PC-9 (cell line): ENCODE measurements around the gene TEX54. TPM values are rescaled to one million over a fixed set of nuclear protein-coding genes. Genes with fewer than 3 reads are reported as not detected.
A peak's percentile ranks its signal among the peaks of the same experiment; 100 is the strongest.

Experiments used
- Bru-seq: library from RNA; stranded (reverse); fragments of 400-500 nt; gene quantifications from one replicate; lab custom pipeline; 2021; lab: Mats Ljungman, UMichigan
- BruChase-seq, 2 experiments: library from RNA; stranded (reverse); fragments of 400-500 nt; gene quantifications; one replicate each; lab custom pipeline; 2021; lab: Mats Ljungman, UMichigan
- BruUV-seq: library from RNA; stranded (reverse); fragments of 400-500 nt; replicated peaks from 2 replicates; lab custom pipeline; 2021; lab: Mats Ljungman, UMichigan
- CTCF ChIA-PET: fragments of 300-600 bp; sonication (Branson Sonifier 250); formaldehyde crosslinking; loops from one replicate; lab custom pipeline; 2022; ENCODE audit warnings: antibody characterized with exemption; lab: Charles Lee
- POLR2A ChIA-PET: fragments of 300-600 bp; sonication (Branson Sonifier 250); formaldehyde crosslinking; loops from one replicate; lab custom pipeline; 2022; ENCODE audit warnings: antibody characterized with exemption; ENCODE audit not compliant: unreplicated experiment; lab: Charles Lee
- DNase-seq, 2 experiments: peaks; one replicate each; pipeline versions ENCODE4 v3.0.0 to v3.0.0-alpha.2; 2015 to 2022; ENCODE audit warnings: mixed read lengths in 1 of 2
- H2AFZ ChIP-seq: fragments of 200-600 bp; sonication (generic); 2 replicates; pipeline ENCODE4 v1.8.1; 2017; ENCODE audit warnings: antibody characterized with exemption
- H3F3A ChIP-seq: fragments of 200-600 bp; sonication (generic); 2 replicates; pipeline ENCODE4 v1.8.1; 2017; ENCODE audit warnings: antibody characterized with exemption, mild to moderate bottlenecking, low read depth; ENCODE audit not compliant: insufficient read depth
- H3K27ac ChIP-seq: fragments of 200-600 bp; sonication (generic); 2 replicates; pipeline ENCODE4 v1.6.1; 2016; ENCODE audit warnings: mixed run types
- H3K27me3 ChIP-seq: fragments of 200-600 bp; sonication (generic); 2 replicates; pipeline ENCODE4 v1.6.1; 2016; ENCODE audit warnings: low read depth, mixed run types; ENCODE audit not compliant: insufficient read depth
- H3K36me3 ChIP-seq: fragments of 200-600 bp; sonication (generic); 2 replicates; pipeline ENCODE4 v1.6.1; 2016; ENCODE audit warnings: low read depth, mixed run types
- H3K4me1 ChIP-seq: fragments of 200-600 bp; sonication (generic); replicated peaks from 2 replicates; pipeline ENCODE4 v1.6.1; 2016; ENCODE audit warnings: mixed run types; ENCODE audit not compliant: insufficient read depth
- H3K4me2 ChIP-seq: fragments of 200-600 bp; sonication (generic); 2 replicates; pipeline ENCODE4 v1.6.1; 2017; ENCODE audit warnings: mixed run types
- H3K4me3 ChIP-seq: fragments of 200-600 bp; sonication (generic); 2 replicates; pipeline ENCODE4 v1.6.1; 2016; ENCODE audit warnings: mixed run types
- H3K79me2 ChIP-seq: fragments of 200-600 bp; sonication (generic); 2 replicates; pipeline ENCODE4 v1.6.1; 2017; ENCODE audit warnings: low read depth, mixed run types
- H3K9me2 ChIP-seq: fragments of 200-600 bp; sonication (generic); 2 replicates; pipeline ENCODE4 v1.8.1; 2017; ENCODE audit warnings: mild to moderate bottlenecking; ENCODE audit not compliant: insufficient read depth
- H3K9me3 ChIP-seq: fragments of 200-600 bp; sonication (generic); 2 replicates; pipeline ENCODE4 v1.8.1; 2016; ENCODE audit warnings: low read depth; ENCODE audit not compliant: insufficient read depth
- H4K20me1 ChIP-seq: fragments of 200-600 bp; sonication (generic); 2 replicates; pipeline ENCODE4 v1.8.1; 2017; ENCODE audit not compliant: insufficient read depth
- EZH2 ChIP-seq: fragments of 200-600 bp; sonication (generic); IDR thresholded peaks from 2 replicates; pipeline ENCODE4 v1.8.0; 2017; ENCODE audit warnings: antibody characterized with exemption, low read depth
- intact Hi-C: fragments of 100-400 bp; cut with micrococcal nuclease; formaldehyde crosslinking; loops from one replicate; pipeline ENCODE4 v1.10.0; 2022; ENCODE audit not compliant: unreplicated experiment
- long read RNA-seq: library from polyadenylated mRNA; stranded (forward); transcript quantifications from one replicate; pipeline ENCODE4 v2.0.0, GENCODE V29; 2022
- total RNA-seq: library from RNA; stranded (reverse); gene quantifications from 2 replicates; pipeline ENCODE4 v1.2.3, GENCODE V29; 2021
- TF ChIP-seq, protein P1 (sequence below): fragments of 200-600 bp; sonication (generic); conservative IDR thresholded peaks from 2 replicates; pipeline ENCODE4 v1.6.1; 2017; ENCODE audit warnings: mixed run types, antibody characterized with exemption, mild to moderate bottlenecking, moderate library complexity

Gene TEX54
- total RNA-seq (not detected in 2 replicates), Bru-seq, nascent RNA (percentile 35 among the genes with signal in this experiment), BruChase-seq, experiment 1, labeled RNA remaining after a 2-hour chase (not detected), BruChase-seq, experiment 2, labeled RNA remaining after a 6-hour chase (percentile 32 among the genes with signal in this experiment)
- long read RNA-seq, result 0 reads

GRCh38 chr11:62832336-62833234, at the start of gene TEX54:
TSS of gene TEX54 (minus strand) at chr11:62832841.
- no peaks in the 10 kb centered on the region for H3K27me3 ChIP-seq
- peaks cover 66% of the 10 kb centered on the region for H3K79me2 ChIP-seq
- peak within 1 kb of the TSS; percentile 100 for H3K4me3 ChIP-seq
- H2AFZ ChIP-seq, result peak within 1 kb of the TSS; percentile 76
- H3K27ac ChIP-seq, result peak within 1 kb of the TSS; percentile 77
- BruUV-seq, result TSS peak; percentile 82
- H3K36me3 ChIP-seq, result peaks cover 33% of the 10 kb centered on the region
- no peak for TF ChIP-seq EZH2
- TF ChIP-seq, protein P1, sequence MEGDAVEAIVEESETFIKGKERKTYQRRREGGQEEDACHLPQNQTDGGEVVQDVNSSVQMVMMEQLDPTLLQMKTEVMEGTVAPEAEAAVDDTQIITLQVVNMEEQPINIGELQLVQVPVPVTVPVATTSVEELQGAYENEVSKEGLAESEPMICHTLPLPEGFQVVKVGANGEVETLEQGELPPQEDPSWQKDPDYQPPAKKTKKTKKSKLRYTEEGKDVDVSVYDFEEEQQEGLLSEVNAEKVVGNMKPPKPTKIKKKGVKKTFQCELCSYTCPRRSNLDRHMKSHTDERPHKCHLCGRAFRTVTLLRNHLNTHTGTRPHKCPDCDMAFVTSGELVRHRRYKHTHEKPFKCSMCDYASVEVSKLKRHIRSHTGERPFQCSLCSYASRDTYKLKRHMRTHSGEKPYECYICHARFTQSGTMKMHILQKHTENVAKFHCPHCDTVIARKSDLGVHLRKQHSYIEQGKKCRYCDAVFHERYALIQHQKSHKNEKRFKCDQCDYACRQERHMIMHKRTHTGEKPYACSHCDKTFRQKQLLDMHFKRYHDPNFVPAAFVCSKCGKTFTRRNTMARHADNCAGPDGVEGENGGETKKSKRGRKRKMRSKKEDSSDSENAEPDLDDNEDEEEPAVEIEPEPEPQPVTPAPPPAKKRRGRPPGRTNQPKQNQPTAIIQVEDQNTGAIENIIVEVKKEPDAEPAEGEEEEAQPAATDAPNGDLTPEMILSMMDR, result no peak
- H4K20me1 ChIP-seq, result peaks cover 17% of the 10 kb centered on the region
- peak in 1 of 2 experiments; percentile 3 for DNase-seq
- H3K9me2 ChIP-seq, result no peaks in the 10 kb centered on the region
- intact Hi-C loops, result loop anchor here (1.0 to 2.0 kb wide), 2 partner anchors 27 to 452 kb away; partner anchors contain the start of gene NXF1
- ChIA-PET POLR2A (interaction anchor here (0.6 to 1.3 kb wide), 6 partner anchors 9 to 168 kb away, joined by 5 to 19 read pairs (median 10); partner anchors contain the start of genes C11orf98, CSKMT, HNRNPUL2 and ZBTB3), CTCF (interaction anchor here (1.0 kb wide), 1 partner anchor 48 kb away, joined by 5 read pairs; the partner anchor contains the start of gene SLC3A2)
- H3K4me2 ChIP-seq, result peak within 1 kb of the TSS; percentile 100
- peaks cover 39% of the 10 kb centered on the region for H3F3A ChIP-seq
- peaks cover 22% of the 10 kb centered on the region for H3K4me1 ChIP-seq
- H3K9me3 ChIP-seq, result no peaks in the 10 kb centered on the region

DNA sequence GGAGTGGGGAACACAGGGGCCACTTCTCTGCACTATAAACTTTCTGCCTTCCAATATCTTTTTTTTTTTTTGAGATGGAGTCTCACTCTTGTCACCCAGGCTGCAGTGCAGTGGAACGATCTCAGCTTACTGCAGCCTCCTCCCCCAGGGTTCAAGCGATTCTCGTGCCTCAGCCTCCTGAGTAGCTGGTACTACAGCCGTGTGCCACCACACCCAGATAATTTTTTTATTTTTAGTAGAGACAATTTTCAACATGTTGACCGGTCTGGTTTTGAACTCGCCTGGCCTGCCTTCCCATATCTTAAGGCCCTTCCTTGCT, 49.7 kb upstream of the TEX54 start:
- Histone ChIP-seq H3K36me3 (peaks cover 59% of the 10 kb centered on the region), H3K27me3 (no peaks in the 10 kb centered on the region), H3K9me3 (no peaks in the 10 kb centered on the region), H3K79me2 (peaks cover 90% of the 10 kb centered on the region), H4K20me1 (peaks cover 53% of the 10 kb centered on the region), H3K27ac (peak overlapping the region; percentile 96), H3F3A (peaks cover 91% of the 10 kb centered on the region), H3K4me2 (peak overlapping the region; percentile 99), H2AFZ (no peak overlapping the region), H3K4me1 (peaks cover 51% of the 10 kb centered on the region), H3K4me3 (peak overlapping the region; percentile 69), H3K9me2 (no peaks in the 10 kb centered on the region)
- TF ChIP-seq, protein P1, result no peak
- no peak for TF ChIP-seq EZH2
- ChIA-PET POLR2A (interaction anchor here (0.6 to 0.9 kb wide), 2 partner anchors 27 to 343 kb away, joined by 3 to 4 read pairs; no protein-coding TSS in a partner anchor), CTCF (interaction anchor here (0.6 kb wide), 1 partner anchor 457 kb away, joined by 8 read pairs; no protein-coding TSS in a partner anchor)
- no peak for DNase-seq
- no TSS peak for BruUV-seq
- intact Hi-C loops, result loop anchor here (5.0 kb wide), 4 partner anchors 95 to 485 kb away; partner anchors contain the start of genes EML3, HNRNPUL2, ROM1 and TMEM179B
